Ovary (tissue), 9 donors: ENCODE data around the gene SFSWAP. TPM values are rescaled to one million over a fixed set of nuclear protein-coding genes. Genes with fewer than 3 reads are reported as not detected.

Source experiments
- DNase-seq, 5 donors: peaks; one replicate each; pipeline ENCODE4 v3.0.0-alpha.2; 2019 to 2020
- H3K27ac ChIP-seq, 2 donors: fragments of 200-600 bp; one replicate each; pipeline versions ENCODE4 v1.5.1 to v1.8.0; 2019 to 2022
- H3K27me3 ChIP-seq: fragments of 200-600 bp; one replicate; pipeline ENCODE4 v1.8.0; 2022
- H3K36me3 ChIP-seq: fragments of 200-600 bp; sonication (generic); one replicate; pipeline ENCODE4 v1.5.1; 2019
- H3K4me1 ChIP-seq: one replicate; pipeline ENCODE4 v1.8.1; 2013; ENCODE audit warnings: mild to moderate bottlenecking, moderate library complexity; ENCODE audit not compliant: insufficient read depth
- H3K4me3 ChIP-seq: fragments of 200-600 bp; sonication (generic); one replicate; pipeline ENCODE4 v1.5.1; 2017
- H3K9me3 ChIP-seq, 2 donors: fragments of 200-600 bp in 1 of 2; sonication (generic) in 1 of 2; one replicate each; pipeline versions ENCODE4 v1.5.1 to v1.8.1; 2013 to 2019; ENCODE audit warnings: mild to moderate bottlenecking in 1 of 2, moderate library complexity in 1 of 2
- CTCF ChIP-seq, 3 donors: fragments of 450-650 bp in 2 of 3; fragments of 200-600 bp in 1 of 3; IDR thresholded peaks; one replicate each; pipeline versions ENCODE4 v1.5.1 to v1.8.0; 2016 to 2022; ENCODE audit warnings: antibody characterized with exemption in 3 of 3, mild to moderate bottlenecking in 1 of 3
- EP300 ChIP-seq: sonication (generic); formaldehyde crosslinking; IDR thresholded peaks from one replicate; pipeline ENCODE4 v1.6.1; 2017; ENCODE audit warnings: antibody characterized with exemption
- POLR2A ChIP-seq: fragments of 450-650 bp; IDR thresholded peaks from one replicate; pipeline ENCODE4 v1.6.1; 2017; ENCODE audit warnings: antibody characterized with exemption, mild to moderate bottlenecking, moderate library complexity
- WGBS, 3 donors: extraction: QIAGEN DNeasy Blood & Tissue Kit in 1 of 3; methylation state at CpG; one replicate each; pipeline versions ENCODE4 v1.1.5 to v1.1.7; 2013 to 2017; 5-methylcytosine and 5-hydroxymethylcytosine counted together
- intact Hi-C, 4 donors: fragments of 100-400 bp; cut with DNase I; formaldehyde crosslinking; loops; one replicate each; pipeline versions ENCODE4 v1.11.0 to v1.15.1; 2022 to 2023
- polyA plus RNA-seq, 2 donors: library from polyadenylated mRNA; stranded (reverse); fragments of 200-250 nt in 1 of 2; fragments of 350-450 nt in 1 of 2; fragmentation: Illumina TruSeq in 1 of 2; extraction: RNeasy Lipid Tissue Mini Kit (QIAGEN cat#74804) in 1 of 2; gene quantifications; one replicate each; pipeline ENCODE4 v1.2.3, GENCODE V29; 2013 to 2014
- total RNA-seq, 7 donors: library from RNA; depleted of rRNA in 2 of 7; stranded (reverse); fragments of >200 nt in 2 of 7; fragmentation: NEBNext Ultra II Directional in 3 of 7; extraction: Animal tissue kit (Norgen Biotek cat#: 25700) in 3 of 7; gene quantifications; one replicate each; pipeline versions ENCODE4 v1.1.0 to v1.2.4, GENCODE V29; 2016 to 2023
- donor health status: DM: no; HTN: no; CAD: no; lungs with moderate emphysema.
- donor health status: DM: no; HTN: no; CAD: no.
- donor health status: Bipolar disorder and iron deficiency.
- donor health status: DM: yes; HTN: yes; CAD: no.
- donor health status: DM: no; HTN: no; CAD: no.
- donor health status: DM: yes; HTN: yes; CAD: no.

SFSWAP gene
- total and polyA plus RNA-seq, 9 donors = 27.6 to 54.4 (median 42.5) TPM

GRCh38 chr12:131788070-131788469 lies 77.2 kb downstream of the SFSWAP start:
- no peak overlapping the region for H3K27ac ChIP-seq
- H3K36me3 ChIP-seq = no peaks in the 10 kb centered on the region
- H3K27me3 ChIP-seq = no peaks in the 10 kb centered on the region
- 87 to 88% (median 87%) methylated on average over 11 of the region's 11 CpGs for WGBS, 3 donors
- DNase-seq = no peak
- no peak overlapping the region for H3K4me3 ChIP-seq
- TF ChIP-seq EP300 (no peak), POLR2A (no peak), CTCF (IDR thresholded peaks at IDR 0.05) (no peak)
- H3K4me1 ChIP-seq = peaks cover 2% of the 10 kb centered on the region
- intact Hi-C loops = no loop called here
- no peaks in the 10 kb centered on the region for H3K9me3 ChIP-seq

- no peak overlapping the region for H3K4me3 ChIP-seq
- WGBS, 3 donors = 41 to 59% (median 52%) methylated on average over 12 of the region's 12 CpGs
- no peaks in the 10 kb centered on the region for H3K4me1 ChIP-seq
- H3K27ac ChIP-seq = no peak overlapping the region
- H3K9me3 ChIP-seq = no peaks in the 10 kb centered on the region
- TF ChIP-seq CTCF (IDR thresholded peaks at IDR 0.05) (no peak), EP300 (no peak), POLR2A (no peak)
- no peaks in the 10 kb centered on the region for H3K27me3 ChIP-seq
- DNase-seq = no peak
- intact Hi-C loops = no loop called here
- H3K36me3 ChIP-seq = no peaks in the 10 kb centered on the region
Observed at GRCh38 chr12:131789638-131790037, 78.7 kb downstream of the SFSWAP start.

GRCh38 chr12:131793243-131794022 lies 82.5 kb downstream of the SFSWAP start:
- Histone ChIP-seq H3K27ac (no peak overlapping the region), H3K4me1 (no peaks in the 10 kb centered on the region), H3K36me3 (no peaks in the 10 kb centered on the region), H3K4me3 (no peak overlapping the region), H3K9me3 (no peaks in the 10 kb centered on the region), H3K27me3 (no peaks in the 10 kb centered on the region)
- no peak for DNase-seq
- WGBS, 3 donors = 78 to 84% (median 78%) methylated on average over 19 of the region's 19 CpGs
- TF ChIP-seq EP300 (no peak), POLR2A (no peak), CTCF (IDR thresholded peaks at IDR 0.05) (no peak)
- intact Hi-C loops = loop anchor here in 1 of 4 donors (2.0 kb wide), 1 partner anchor 43 kb away; no protein-coding TSS in a partner anchor

GRCh38 chr12:131794061-131794460 lies 83.2 kb downstream of the SFSWAP start:
- TF ChIP-seq CTCF (IDR thresholded peaks at IDR 0.05) (no peak), EP300 (no peak), POLR2A (no peak)
- Histone ChIP-seq H3K27ac (no peak overlapping the region), H3K27me3 (no peaks in the 10 kb centered on the region), H3K4me3 (no peak overlapping the region), H3K36me3 (no peaks in the 10 kb centered on the region), H3K4me1 (no peaks in the 10 kb centered on the region), H3K9me3 (no peaks in the 10 kb centered on the region)
- 92 to 96% (median 93%) methylated on average over 7 of the region's 7 CpGs for WGBS, 3 donors
- DNase-seq = no peak
- intact Hi-C loops = no loop called here
